ENCODE measurements around the gene SNTG2.
"Not testable (repeated sequence)": the region's sequence is repeated elsewhere in the genome, so short reads cannot be mapped to it uniquely, and the experiment has no call there.

The SNTG2 gene

DNA sequence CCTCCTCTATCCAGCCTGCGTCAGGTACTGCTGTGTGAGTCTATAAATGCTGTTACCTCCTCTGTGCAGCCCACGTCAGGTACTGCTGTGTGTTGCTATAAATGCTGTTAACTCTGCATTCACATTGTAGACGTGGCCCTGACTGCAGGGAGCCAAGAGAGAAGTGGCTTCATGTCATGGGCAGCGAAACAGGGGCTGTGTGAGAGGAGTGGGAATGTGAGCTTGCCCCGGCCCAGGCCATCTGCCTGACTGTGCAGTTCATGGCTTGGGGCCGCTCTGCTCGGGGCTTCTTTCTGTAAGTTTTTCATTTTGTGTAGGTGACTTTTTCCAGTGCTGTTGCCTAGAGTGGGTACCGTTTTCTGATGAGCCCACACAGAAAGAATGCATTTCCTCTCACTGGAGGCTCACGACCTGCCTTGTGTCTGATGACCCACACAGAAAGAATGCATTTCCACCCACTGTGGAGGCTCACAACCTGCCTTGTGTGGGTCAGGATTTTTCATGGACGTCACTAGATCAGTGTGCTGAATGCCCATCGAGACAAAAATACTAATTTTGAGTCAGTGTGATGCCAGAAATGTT is 104.5 kb downstream of the SNTG2 start:
- no peak for DNase-seq

DNA sequence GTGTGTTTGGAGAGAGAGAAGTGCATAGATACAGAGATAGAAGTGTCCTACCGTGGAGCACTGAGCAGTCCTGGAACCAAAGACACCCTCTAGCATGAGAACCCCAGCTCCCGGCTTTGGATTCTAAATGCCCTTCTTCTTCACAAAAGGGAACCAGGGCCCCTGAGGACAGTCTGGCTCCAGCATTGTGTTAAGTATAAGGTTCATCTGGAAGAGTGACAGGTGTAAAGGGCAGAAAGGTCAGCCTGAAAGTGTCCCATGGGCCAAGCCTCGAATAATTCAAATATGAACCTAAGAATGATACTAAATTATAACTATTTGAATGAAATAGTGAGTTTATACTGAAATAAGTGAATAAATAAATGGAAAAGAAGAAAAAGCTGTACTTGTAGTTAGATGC is 109.7 kb downstream of the SNTG2 start:
- no peak for DNase-seq

DNA sequence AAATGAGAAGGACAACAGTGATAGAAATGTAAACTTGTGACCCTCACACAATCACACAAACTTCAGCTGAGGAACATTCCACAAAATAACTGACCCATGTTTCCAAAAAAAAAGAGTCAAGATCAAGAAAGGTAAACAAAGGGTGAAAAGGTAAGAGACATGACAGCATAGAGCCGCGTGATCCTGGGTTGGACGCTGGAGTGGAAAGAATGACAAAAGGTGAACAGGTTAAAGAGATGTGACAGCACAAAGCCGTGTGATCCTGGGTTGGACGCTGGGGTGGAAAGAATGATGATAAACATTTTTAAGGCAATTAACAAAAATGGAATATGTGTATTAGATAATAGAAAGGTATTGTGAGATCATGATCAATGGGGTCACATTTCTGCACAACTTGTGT is 110.3 kb downstream of the SNTG2 start:
- no peak for DNase-seq

DNA sequence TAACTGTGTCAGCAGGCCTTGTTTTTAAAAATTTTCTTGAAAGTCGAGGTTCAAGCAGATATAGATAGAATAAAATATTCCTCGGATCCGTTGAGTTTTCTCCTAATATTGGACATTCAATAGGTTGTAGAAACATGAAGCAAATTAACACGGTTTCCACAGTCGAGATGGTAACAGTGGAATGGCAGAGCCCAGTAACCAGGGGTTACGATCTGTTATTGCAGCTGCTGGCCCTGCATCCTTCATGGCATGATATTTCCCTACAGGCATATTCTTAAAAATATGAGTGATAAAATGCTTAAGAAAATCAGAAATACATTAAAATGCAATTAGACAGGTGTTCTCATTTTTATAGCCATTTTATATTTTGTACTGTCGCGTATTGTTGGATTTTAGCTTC is 117.6 kb downstream of the SNTG2 start:
- no peak for DNase-seq

- DNase-seq: no peak
These were observed 118.2 kb downstream of the SNTG2 start for GRCh38 chr2:1068822-1069221.

DNA sequence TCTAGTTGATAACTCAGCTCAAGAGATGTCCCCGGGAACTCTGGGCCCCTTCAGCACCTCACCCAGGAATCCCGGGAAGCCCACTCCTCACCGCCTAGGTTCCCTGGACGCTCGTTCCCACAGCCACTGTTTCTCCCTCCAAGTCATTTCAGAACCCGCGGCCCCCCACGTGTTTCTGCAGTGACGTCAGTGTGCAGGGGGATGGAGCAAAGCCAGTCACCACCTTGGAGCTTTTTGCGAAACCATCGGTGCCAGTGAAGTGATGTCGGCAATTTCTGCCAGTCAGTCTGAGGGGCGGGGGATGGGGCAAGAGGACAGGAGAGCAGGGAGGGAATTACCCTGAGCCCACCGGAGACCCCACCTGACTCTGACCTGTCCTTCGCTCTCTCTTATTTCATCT is 119.2 kb downstream of the SNTG2 start:
- no peak for DNase-seq

DNA sequence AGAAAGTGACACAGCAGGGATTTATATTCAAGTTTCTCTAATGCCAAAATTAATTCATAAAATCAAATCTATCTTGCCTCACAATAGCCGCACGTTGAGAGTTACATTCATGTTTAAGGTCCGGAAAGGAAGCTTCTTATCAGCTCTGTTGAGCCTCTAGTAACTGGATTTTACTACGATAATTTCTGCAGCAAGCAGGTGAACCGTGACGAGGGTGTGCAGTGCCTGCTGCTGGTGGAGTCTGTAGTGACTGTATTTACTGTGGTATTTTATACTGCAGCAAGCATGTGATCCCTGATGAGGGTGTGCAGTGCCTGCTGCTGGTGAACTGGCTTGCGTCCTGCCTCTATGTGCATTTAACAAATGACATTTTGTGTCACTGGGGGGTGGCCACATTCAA is 120.0 kb downstream of the SNTG2 start:
- DNase-seq: no peak

GRCh38 chr2:1071650-1072049 is 121.0 kb downstream of the SNTG2 start:
- DNase-seq: no peak

DNA sequence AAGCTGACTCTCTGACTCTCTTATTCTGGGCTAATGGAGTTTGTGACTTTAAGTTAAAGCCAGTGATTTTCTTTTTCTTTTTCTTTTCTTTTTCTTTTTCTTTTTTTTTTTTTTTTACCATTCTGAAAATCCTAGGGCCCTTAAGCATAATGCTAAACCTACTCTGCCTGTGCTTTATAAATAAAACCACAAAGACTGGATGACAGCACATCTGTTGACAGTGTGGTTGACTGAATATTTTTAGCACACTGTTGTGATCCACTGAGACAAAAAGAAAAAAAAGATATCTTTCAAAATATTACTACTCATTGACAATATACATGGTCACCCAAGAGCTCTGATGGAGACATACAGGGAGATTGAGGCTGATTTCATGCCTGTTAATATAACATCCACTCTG is 121.6 kb downstream of the SNTG2 start:
- no peak for DNase-seq

- no peak for DNase-seq
These were observed 127.3 kb downstream of the SNTG2 start for GRCh38 chr2:1077911-1078310.

DNA sequence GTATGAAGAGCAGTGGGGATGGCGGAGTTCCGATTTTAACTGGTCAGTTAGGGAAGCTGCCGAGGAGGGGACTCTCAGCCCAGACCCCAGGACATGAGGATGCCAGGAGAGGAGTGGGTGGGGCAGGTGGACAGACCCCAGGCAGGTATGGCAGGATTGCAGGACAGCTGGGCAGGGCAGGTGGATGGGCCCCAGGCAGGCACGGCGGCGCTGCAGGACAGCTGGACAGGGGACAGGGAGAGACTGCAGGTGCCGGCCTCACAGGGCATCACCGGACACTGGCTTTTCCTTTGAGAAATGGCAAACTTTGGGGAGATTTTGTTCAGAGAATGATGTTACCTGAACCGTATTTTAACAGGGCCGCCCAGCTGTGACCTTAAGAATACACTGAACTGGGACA is 127.7 kb downstream of the SNTG2 start:
- DNase-seq: no peak

DNA sequence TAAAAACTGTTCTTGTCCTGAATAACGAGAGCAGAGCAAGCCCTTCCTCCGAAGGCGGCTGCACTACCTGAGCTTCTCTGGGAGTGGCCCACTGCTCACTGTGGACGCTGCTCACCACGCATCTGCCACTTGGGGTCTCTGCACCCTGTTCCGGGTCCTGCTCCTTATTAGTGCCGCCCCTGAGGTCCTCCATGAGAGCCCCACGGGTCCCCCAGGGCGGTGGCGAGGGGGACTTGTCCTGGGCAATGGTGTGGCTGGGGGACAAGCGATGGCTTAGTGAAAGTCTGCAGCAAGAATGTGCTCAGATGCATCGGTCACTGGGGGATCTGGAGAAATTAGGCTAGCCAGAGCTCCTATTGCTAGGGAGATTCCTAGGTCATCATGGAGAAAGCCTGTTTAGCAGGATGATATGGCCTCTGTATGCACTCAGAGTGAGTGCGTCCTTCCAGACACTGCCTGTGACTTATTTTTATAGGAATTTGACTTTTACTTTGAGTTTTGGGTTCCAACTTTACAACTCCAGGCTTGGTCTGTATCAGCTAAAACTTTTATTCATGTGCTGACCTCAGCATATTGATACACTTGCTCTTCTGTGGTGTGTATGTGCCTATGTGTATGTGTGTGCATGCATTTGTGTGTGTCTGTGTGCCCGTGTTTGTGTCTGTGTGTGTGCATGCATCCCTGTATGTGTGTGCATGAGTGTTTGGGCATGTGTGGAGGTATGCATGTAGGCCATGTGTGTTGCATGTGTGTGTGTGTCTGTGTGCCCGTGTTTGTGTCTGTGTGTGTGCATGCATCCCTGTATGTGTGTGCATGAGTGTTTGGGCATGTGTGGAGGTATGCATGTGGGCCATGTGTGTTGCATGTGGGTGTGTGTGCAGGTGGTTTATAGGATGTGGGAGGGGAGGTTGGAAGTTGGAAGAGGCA is 129.5 kb downstream of the SNTG2 start:
- DNase-seq: no peak

GRCh38 chr2:1081451-1082225 is 131.0 kb downstream of the SNTG2 start:
- DNase-seq: no peak

DNA sequence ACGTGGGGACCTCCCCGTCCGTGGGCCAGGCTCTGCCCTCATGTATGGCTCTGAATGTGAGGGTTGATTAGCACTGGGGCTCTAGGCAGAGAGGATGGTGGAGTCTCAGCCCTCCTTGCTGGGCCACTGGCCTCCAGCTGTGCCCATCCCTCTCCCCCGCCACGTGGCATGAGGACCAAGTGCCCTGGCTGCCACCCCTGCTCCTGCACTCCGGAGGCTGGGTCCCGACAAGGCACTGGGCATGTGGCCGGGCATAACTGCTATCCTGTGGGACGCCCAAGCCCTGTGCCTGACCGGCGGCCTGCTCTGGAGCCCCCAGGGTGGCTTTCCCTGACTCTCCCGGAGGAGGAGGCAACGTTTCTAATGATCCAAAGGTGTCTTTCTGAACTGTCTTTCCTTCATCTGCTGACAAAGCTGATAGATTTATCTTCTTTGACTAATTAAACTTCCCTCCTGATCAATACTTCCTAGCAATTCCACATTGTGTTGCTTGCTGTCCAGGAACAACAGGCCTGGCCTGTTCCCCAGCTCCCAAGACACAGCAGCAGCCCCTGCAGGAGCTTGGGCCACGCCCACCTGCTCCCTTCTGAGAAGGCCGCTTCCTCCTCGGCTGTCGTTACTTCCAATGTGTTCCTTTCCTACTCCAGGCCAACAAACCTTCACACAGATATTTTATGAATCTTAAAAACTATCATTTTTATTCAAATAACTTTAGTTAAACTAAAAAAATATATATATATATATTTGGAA is 132.0 kb downstream of the SNTG2 start:
- DNase-seq: no peak

GRCh38 chr2:1088192-1088860 is 137.7 kb downstream of the SNTG2 start:
- no peak for DNase-seq

- no peak for DNase-seq
These were observed 138.3 kb downstream of the SNTG2 start for GRCh38 chr2:1088940-1089339.

DNA sequence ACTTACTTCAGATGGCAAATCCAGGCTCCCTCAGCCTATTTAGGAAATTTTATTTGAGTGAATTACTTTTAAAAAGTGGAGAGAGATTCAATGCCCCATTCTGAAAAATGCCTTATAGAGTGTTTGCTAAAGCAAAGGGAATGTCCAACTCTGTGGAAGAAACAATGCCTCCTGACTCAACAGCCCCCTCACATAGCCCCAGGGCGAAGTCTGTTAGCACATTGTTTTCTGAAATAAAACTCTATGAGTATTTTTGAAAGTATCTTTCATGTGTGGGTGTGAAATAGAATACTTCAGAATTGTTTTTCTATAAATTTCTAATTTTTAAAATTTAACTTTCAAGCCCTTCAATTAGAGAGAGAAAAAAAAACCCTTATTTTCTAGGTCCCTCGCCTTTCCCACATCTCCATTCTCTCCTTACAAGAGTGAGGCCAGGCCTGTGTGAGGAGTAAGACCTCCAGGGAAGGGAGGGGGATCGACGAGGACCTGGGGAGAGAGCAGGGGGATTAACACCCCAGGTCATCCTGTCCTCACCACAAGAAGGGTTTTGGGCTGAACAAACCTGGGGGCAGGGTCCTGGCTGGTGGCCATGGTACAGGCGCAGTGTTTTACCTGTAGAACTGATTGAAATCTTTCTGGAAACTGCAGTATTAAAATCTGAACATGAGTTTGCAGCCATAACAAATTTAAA is 141.4 kb downstream of the SNTG2 start:
- no peak for DNase-seq

DNA sequence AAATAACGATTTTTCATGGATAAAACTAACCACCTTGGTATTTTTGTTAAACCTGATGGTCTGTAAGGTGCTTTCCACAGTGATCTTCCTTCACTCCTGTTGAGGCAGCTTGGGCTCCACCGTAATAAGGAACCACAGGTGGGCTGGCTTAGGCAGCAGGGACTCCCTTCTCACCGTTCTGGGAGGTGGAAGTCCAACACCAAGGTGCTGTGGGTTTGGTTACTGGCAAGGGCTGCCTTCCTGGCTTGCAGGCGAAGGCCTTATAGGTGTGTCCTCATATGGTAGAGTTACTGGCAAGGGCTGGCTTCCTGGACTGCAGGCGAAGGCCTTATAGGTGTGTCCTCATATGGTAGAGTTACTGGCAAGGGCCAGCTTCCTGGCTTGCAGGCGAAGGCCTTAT is 143.0 kb downstream of the SNTG2 start:
- DNase-seq: not testable (repeated sequence)

DNA sequence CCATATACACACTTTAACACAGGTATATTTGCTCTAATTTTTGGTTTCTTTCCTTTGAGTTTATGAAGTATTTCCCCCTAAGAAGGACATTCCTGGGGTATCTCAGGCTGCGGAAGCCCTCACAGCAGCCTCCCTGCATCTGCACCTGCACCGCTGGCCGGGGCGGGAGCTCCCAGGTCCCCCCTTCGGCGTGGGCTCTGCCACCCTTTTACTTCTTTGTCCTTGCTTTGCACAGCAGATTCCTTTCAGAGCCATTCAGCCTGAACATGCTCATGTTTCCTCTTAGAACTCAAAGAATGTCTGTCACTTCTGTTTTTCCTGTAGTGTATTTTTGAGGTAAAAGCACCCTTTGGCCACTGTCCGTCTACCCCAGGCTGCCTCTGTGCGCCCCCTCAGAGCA is 146.5 kb downstream of the SNTG2 start:
- no peak for DNase-seq

- no peak for DNase-seq
These were observed 148.8 kb downstream of the SNTG2 start for GRCh38 chr2:1099418-1099817.

DNA sequence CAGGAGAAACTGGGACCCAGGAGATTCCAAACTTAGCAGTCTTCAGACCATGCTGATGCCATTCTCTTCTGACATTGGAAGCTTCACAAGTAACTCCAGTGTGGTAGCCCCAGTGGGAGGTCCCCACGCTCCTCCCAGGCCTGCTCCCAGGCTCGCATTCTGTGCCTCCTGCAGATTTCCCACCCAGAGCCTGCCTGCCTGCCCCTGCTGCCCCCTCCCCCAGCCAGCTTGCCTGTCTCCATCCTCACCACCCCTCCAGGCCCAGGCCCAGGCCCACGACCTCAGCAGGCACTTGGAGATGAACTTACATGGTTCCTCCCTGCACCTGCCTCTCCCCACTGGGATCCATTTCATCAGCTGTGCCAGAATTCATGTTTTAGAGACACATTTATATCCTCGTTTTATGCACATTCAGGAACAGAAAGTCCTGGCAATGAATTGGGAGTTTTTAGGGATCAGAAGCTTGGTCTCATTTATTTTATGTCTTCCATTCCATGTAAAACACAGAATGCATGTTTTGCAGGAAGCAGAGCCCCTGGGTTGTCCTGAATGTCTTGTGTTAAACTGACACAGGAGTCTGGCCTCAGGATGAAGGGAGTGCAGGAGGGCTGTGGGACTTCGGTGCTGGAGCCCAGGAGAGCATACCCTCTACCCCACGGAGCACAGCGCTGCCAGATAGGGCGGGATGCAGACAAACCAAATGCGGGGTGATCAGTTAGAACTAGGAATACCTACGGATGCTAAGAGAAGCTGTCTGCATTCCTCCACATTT is 150.5 kb downstream of the SNTG2 start:
- DNase-seq: no peak

Measured in cerebellar nuclear complex (tissue), 1 donor.